ENCODE measurements around the gene FAM3C.

Gene FAM3C

DNA sequence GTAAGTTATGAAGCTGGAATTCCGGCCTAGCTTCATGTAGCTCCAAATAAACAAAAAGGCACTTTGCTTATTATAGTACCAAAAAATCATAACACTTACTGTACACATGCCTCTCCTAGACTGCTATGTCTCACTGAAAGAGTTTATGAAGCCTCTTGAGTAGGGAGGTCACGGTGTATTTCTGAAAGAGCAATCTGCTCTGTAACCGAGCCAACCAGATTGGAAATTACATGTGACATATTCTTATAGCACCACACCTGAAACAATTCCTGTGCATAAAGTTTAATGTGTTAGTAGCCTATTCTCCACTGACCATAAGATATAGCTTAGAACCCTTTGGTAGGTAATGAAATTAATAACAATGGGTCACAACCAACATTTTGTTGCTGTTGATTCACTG is 1.3 kb upstream of the FAM3C start:
- no peak overlapping the region for H3K27ac ChIP-seq (ENCODE audit: low read depth, low read length)
- H3K4me1 ChIP-seq (ENCODE audit: control insufficient read depth, low read length) = peaks cover 38% of the 10 kb centered on the region
- H3K9me3 ChIP-seq (ENCODE audit: control insufficient read depth, insufficient read depth, low read length) = no peaks in the 10 kb centered on the region
- peaks cover 5% of the 10 kb centered on the region; the same call in 1 of the 2 replicates for H4K20me1 ChIP-seq (ENCODE audit: control insufficient read depth, insufficient read depth, low read depth, low read length)
- H3K9me2 ChIP-seq (replicated peaks; ENCODE audit: control insufficient read depth, low read length) = no peaks in the 10 kb centered on the region
- H3F3A ChIP-seq (ENCODE audit: control insufficient read depth, insufficient read depth) = peaks cover 4% of the 10 kb centered on the region; the same call in 1 of the 2 replicates
- H3K27me3 ChIP-seq (ENCODE audit: control insufficient read depth, low read length) = no peaks in the 10 kb centered on the region
- H3K36me3 ChIP-seq (ENCODE audit: control insufficient read depth, low read length) = peaks cover 32% of the 10 kb centered on the region
- no peak overlapping the region for H3K4me3 ChIP-seq (ENCODE audit: low read length)
- peak overlapping the region; percentile 87; the same call in 1 of the 2 replicates for H3K4me2 ChIP-seq (ENCODE audit: low read length)
- TF ChIP-seq, protein P1, sequence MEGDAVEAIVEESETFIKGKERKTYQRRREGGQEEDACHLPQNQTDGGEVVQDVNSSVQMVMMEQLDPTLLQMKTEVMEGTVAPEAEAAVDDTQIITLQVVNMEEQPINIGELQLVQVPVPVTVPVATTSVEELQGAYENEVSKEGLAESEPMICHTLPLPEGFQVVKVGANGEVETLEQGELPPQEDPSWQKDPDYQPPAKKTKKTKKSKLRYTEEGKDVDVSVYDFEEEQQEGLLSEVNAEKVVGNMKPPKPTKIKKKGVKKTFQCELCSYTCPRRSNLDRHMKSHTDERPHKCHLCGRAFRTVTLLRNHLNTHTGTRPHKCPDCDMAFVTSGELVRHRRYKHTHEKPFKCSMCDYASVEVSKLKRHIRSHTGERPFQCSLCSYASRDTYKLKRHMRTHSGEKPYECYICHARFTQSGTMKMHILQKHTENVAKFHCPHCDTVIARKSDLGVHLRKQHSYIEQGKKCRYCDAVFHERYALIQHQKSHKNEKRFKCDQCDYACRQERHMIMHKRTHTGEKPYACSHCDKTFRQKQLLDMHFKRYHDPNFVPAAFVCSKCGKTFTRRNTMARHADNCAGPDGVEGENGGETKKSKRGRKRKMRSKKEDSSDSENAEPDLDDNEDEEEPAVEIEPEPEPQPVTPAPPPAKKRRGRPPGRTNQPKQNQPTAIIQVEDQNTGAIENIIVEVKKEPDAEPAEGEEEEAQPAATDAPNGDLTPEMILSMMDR (IDR thresholded peaks at IDR 0.05; ENCODE audit: low read depth, low read length, poor library complexity, severe bottlenecking) = no peak
- TF ChIP-seq EZH2phosphoT487 (IDR thresholded peaks at IDR 0.05; ENCODE audit: borderline replicate concordance, low read length) = no peak
- peaks cover 41% of the 10 kb centered on the region for H3K79me2 ChIP-seq (ENCODE audit: control insufficient read depth, low read length)

DNA sequence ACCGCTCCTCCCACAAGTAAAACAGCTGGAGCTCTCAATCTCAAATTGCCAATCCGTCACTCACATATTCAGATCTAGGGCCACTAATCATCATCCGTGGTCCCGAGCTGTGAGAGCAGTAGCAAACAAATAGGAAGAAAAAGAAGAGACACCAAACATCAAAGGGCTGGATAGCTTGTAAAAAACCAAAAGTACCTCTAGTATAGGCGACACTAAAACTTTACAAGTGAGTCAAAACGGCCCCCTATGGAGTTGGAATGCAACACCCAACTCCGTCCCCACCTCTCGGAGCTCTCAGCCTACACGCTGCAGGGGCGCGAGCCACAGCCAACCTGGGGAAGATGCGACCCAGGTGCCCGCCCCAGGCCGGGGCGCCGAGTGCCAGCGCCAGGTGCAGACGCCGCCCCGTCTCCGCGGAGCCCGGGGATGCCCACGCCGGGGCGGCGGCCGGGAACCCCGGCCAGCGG is 581 bp downstream of the FAM3C start:
- H3K4me2 ChIP-seq (ENCODE audit: low read length) = peak overlapping the region; percentile 87
- peaks cover 48% of the 10 kb centered on the region for H3K36me3 ChIP-seq (ENCODE audit: control insufficient read depth, low read length)
- no peaks in the 10 kb centered on the region for H3K9me3 ChIP-seq (ENCODE audit: control insufficient read depth, insufficient read depth, low read length)
- no peak for TF ChIP-seq EZH2phosphoT487 (IDR thresholded peaks at IDR 0.05; ENCODE audit: borderline replicate concordance, low read length)
- TF ChIP-seq, protein P1 (IDR thresholded peaks at IDR 0.05; ENCODE audit: low read depth, low read length, poor library complexity, severe bottlenecking) = no peak
- no peaks in the 10 kb centered on the region for H3K9me2 ChIP-seq (replicated peaks; ENCODE audit: control insufficient read depth, low read length)
- H3K27ac ChIP-seq (ENCODE audit: low read depth, low read length) = peak overlapping the region; percentile 68
- no peaks in the 10 kb centered on the region for H3K27me3 ChIP-seq (ENCODE audit: control insufficient read depth, low read length)
- H3K79me2 ChIP-seq (ENCODE audit: control insufficient read depth, low read length) = peaks cover 60% of the 10 kb centered on the region
- peak overlapping the region; percentile 83 for H3K4me3 ChIP-seq (ENCODE audit: low read length)
- peaks cover 57% of the 10 kb centered on the region for H3K4me1 ChIP-seq (ENCODE audit: control insufficient read depth, low read length)
- peaks cover 4% of the 10 kb centered on the region; the same call in 1 of the 2 replicates for H3F3A ChIP-seq (ENCODE audit: control insufficient read depth, insufficient read depth)
- H4K20me1 ChIP-seq (ENCODE audit: control insufficient read depth, insufficient read depth, low read depth, low read length) = peaks cover 10% of the 10 kb centered on the region; the same call in 1 of the 2 replicates

DNA sequence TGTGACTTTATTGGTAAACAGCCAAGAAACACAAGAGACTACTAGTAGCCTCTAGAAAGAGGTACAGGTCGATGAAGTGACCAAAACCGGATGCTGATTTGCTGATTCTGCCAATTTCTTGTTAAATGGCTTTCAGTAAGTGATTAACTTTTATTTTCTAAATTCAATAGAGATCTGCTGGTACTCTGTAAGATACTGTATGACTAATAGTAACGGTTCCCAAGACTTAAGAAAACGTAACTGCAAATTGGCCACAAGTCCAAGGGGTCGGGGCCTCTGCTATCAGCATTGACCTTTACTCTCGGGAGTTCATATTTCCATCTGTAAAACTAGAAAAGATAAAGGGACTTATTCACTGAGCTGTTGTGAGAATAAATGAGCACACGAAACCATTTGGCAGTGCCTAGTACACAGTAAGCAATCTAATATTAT is 1.4 kb downstream of the FAM3C start:
- Histone ChIP-seq H3K4me2 (ENCODE audit: low read length) (peak overlapping the region; percentile 87), H3F3A (ENCODE audit: control insufficient read depth, insufficient read depth) (peaks cover 4% of the 10 kb centered on the region; the same call in 1 of the 2 replicates), H3K36me3 (ENCODE audit: control insufficient read depth, low read length) (peaks cover 48% of the 10 kb centered on the region), H3K9me3 (ENCODE audit: control insufficient read depth, insufficient read depth, low read length) (no peaks in the 10 kb centered on the region), H3K9me2 (replicated peaks; ENCODE audit: control insufficient read depth, low read length) (no peaks in the 10 kb centered on the region), H4K20me1 (ENCODE audit: control insufficient read depth, insufficient read depth, low read depth, low read length) (peaks cover 10% of the 10 kb centered on the region; the same call in 1 of the 2 replicates), H3K79me2 (ENCODE audit: control insufficient read depth, low read length) (peaks cover 68% of the 10 kb centered on the region), H3K27ac (ENCODE audit: low read depth, low read length) (peak overlapping the region; percentile 15; the same call in 1 of the 2 replicates), H3K4me3 (ENCODE audit: low read length) (peak overlapping the region; percentile 83), H3K27me3 (ENCODE audit: control insufficient read depth, low read length) (no peaks in the 10 kb centered on the region), H3K4me1 (ENCODE audit: control insufficient read depth, low read length) (peaks cover 65% of the 10 kb centered on the region)
- no peak for TF ChIP-seq EZH2phosphoT487 (IDR thresholded peaks at IDR 0.05; ENCODE audit: borderline replicate concordance, low read length)
- TF ChIP-seq, protein P1 (IDR thresholded peaks at IDR 0.05; ENCODE audit: low read depth, low read length, poor library complexity, severe bottlenecking) = no peak

All from DOHH2 (cell line).